Cardiac fibroblast (primary cell): ENCODE measurements around the gene TTC22.

Experiments
- DNase-seq, 2 donors: peaks; one replicate each; pipeline versions ENCODE4 v3.0.0 to v3.0.0-alpha.2; 2010; ENCODE audit warnings: low read depth in 2 of 2
- H3K4me3 ChIP-seq, 2 donors: replicated peaks in 1 of 2; 1 replicate in 1 of 2; 2 replicates in 1 of 2; pipeline ENCODE4 v1.5.1; 2011; ENCODE audit warnings: low read depth in 2 of 2, low read length in 2 of 2, mild to moderate bottlenecking in 2 of 2, moderate library complexity in 1 of 2
- TF ChIP-seq, protein P1 (sequence below): IDR thresholded peaks from one replicate; pipeline ENCODE4 v1.5.1; 2011; ENCODE audit warnings: low read depth, mild to moderate bottlenecking, low read length, inconsistent platforms

Gene TTC22

DNA sequence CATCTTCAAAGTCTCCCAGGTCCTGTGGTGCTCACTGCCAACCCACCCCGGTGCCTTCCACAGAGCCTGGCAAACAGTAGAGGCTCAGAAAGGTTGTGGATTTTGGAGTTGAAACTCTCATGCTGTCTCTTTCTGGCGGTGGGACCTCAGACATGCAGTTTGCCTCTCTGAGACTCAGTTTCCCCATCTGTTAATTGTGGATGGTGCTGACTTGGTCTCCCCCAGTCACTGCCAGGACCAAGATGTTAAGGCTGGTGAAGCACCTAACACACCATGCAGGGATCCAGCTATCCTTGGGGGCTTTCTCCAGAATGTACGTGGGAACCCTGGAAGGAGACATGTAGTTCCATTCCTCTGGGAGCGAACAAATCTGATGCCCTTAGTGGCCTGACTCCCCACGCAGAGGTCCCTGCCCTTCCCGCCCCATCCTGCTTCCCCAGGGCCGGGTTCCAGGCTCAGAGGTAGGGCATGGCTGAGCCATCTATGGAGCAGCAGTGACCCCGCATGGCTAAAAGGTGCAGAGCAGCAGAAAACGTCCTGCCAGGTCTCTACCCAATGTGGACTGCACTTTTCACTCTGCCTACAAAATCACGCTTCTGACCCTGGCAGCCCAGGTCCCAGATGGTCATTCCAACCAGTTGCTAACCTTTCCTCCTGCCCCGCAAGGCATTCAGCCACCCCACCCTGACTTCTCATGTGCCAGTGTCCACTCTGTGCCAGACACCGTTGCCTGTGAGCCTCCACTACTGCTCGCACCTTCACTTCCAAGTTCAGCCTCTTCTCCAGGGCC, 9.2 kb upstream of the TTC22 start:
- TF ChIP-seq, protein P1, sequence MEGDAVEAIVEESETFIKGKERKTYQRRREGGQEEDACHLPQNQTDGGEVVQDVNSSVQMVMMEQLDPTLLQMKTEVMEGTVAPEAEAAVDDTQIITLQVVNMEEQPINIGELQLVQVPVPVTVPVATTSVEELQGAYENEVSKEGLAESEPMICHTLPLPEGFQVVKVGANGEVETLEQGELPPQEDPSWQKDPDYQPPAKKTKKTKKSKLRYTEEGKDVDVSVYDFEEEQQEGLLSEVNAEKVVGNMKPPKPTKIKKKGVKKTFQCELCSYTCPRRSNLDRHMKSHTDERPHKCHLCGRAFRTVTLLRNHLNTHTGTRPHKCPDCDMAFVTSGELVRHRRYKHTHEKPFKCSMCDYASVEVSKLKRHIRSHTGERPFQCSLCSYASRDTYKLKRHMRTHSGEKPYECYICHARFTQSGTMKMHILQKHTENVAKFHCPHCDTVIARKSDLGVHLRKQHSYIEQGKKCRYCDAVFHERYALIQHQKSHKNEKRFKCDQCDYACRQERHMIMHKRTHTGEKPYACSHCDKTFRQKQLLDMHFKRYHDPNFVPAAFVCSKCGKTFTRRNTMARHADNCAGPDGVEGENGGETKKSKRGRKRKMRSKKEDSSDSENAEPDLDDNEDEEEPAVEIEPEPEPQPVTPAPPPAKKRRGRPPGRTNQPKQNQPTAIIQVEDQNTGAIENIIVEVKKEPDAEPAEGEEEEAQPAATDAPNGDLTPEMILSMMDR = peak; percentile 93
- peak; percentile 60 for DNase-seq
- no peak overlapping the region for H3K4me3 ChIP-seq

DNA sequence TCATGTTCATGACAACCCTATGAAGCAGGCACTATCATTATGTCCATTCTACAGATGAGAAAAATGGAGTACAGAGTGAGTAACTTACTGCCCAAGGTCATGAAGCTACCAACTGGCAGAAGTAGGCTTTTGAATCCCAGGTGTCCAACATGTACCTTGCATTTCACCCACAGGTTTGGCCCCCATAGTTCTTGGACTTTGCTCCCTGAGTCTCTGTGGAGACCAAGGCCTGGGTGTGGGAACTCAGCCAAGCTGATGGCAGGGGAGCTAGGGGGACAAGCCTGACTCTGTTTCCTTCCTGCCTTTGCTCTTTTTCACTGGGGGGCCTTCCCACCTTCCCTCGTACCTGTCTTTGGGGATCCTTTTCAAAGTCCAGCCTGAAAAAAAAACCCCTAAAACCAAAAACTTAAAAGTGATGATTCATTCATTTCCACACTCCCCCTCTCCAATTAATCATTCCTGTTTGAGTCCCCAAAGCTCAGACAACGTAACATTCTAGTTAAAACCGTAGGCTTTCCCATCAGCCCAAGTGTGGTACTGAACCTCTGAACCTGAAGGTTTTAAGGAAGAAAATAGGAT, 8.5 kb upstream of the TTC22 start:
- no peak for DNase-seq
- TF ChIP-seq, protein P1 = no peak
- H3K4me3 ChIP-seq = no peak overlapping the region

DNA sequence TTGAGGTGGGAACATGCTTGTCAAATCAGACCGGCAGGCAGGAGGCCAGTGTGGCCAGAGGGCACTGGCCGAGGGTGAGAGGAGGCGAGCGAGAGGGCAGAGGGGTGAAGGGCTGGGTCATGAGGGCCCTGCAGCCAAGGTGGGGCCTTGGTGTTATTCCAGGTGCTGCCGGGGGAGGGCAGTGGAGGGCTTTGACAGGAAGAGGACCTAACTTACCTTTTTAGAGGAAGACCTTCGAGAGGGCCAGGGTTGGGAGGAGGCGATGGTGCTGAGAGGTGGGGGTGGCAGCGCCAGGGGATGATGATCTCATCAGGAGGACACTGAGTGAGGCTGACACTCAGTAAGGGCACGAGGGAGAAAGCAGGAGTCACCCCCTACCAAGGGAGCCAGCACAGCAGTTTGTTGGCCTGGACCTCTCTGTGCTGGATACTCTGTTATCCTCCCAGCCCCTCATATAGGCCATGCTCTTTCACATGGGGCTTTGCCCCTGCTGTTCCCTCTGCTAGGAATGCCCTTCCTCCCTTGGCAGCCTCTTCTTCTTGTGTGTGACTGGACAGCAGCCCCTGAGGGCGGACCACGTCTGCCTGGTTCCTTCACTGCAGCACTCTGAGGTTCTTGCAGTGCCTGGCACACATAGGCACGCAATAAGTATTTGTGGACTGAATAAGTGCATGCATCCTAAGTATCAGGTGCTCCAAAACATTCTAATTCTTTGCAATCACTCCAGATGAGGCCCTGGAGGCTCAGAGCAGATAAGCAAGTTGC, 7.5 kb upstream of the TTC22 start:
- H3K4me3 ChIP-seq = no peak overlapping the region
- no peak for DNase-seq
- TF ChIP-seq, protein P1 = peak; percentile 19

DNA sequence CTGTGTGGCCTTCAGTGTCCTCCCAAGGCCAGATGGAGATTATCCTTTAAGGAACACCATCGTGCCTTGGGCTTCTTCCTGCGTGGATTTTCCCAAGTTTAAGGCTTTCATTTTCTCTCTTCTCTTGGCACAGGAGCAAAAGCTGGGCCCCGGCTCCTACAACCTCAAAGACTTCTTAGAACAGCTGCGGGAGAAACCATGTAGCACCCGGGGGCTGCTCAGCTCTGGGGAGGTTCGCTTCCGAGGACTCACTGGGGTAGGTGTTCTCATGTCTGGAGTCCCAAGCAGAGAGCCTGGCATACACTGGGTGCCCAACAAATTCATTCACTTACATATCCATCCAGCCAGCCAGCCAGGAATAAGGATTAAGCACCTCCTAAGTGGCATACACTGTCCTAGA, 6.6 kb upstream of the TTC22 start:
- no peak for DNase-seq
- TF ChIP-seq, protein P1 = no peak
- no peak overlapping the region for H3K4me3 ChIP-seq

DNA sequence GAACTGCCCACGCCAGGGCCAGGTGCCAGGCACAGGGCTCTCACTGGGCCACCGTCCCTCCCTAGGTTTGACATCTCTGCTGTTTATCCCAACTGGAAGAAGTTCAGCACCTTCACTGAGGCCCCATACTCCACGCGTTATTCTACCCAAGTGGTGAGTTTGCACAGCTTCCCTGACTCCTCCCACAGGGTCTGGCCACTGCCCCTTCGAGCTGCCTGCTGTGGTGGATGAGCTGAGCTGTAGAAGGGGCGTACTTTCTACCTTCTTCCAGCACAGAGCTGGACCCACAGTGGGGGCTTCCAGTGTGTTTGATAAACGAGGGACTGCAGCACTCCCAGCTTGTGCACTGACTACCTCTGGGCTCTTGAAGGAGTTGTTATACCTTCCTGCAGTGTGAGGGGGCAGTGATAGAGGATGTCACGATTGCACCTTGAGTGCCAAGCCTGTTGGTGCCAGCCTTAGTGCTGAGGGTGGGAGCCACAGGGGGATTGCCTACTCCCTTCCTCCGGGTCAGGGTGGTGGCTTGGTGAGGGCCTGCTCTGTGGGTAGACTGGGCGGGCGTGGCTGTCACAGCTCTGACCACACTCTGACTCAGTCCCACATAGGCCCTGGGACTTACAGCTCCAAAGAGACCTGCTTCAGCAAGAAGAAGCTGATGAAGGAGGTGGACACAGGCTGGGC, 5.9 kb upstream of the TTC22 start:
- TF ChIP-seq, protein P1 = no peak
- H3K4me3 ChIP-seq = no peak overlapping the region
- peak in 1 of 2 donors; percentile 33 for DNase-seq

DNA sequence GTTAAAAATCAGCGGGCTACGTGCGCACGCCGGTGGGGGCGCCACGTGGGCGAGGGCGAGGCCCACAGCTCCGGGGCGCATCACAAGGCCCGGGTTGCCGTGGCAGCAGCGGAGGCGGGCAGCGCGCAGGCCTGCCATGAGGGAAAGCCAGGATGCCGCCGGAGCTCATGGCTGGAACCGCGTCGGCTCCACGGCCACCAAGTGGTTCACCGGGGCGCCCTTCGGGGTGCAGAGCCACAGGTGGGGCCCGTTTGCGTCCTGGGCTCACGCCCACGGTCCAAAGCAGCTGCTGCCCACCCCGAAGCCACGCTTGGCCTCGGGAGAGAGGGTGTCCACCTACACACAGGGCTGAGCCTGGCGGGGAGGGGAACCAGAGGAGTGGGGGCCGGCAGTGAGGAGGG, 4.9 kb upstream of the TTC22 start:
- no peak overlapping the region for H3K4me3 ChIP-seq
- DNase-seq = no peak
- TF ChIP-seq, protein P1 = no peak
